ENCODE measurements around the gene PRR23E. TPM values are rescaled to one million over a fixed set of nuclear protein-coding genes. Genes with fewer than 3 reads are reported as not detected.

The PRR23E gene
- total and polyA plus RNA-seq, 2 experiments from 2014 or later, result not detected

- H3K9me3 ChIP-seq (ENCODE audit: low read depth), result no peaks in the 10 kb centered on the region
- H3K27ac ChIP-seq, result no peak overlapping the region
- H3K4me3 ChIP-seq, result no peak overlapping the region
- no peaks in the 10 kb centered on the region for H3K4me1 ChIP-seq (ENCODE audit: low read depth)
- peaks cover 5% of the 10 kb centered on the region for H3K27me3 ChIP-seq
- no peak for TF ChIP-seq CTCF (IDR thresholded peaks at IDR 0.05; ENCODE audit: low read depth, low read length)
- no peak for DNase-seq (ENCODE audit: low read depth in 1 of 2, low spot score in 1 of 2)
- H3K36me3 ChIP-seq, result no peaks in the 10 kb centered on the region
Measured at GRCh38 chr3:127207727-127208482, 15.0 kb downstream of the PRR23E start.

- H3K36me3 ChIP-seq, result no peaks in the 10 kb centered on the region
- DNase-seq (ENCODE audit: low read depth in 1 of 2, low spot score in 1 of 2), result no peak
- H3K27me3 ChIP-seq, result peaks cover 5% of the 10 kb centered on the region
Measured at GRCh38 chr3:127208483-127209100, 15.7 kb downstream of the PRR23E start.

GRCh38 chr3:127209155-127209839, 16.4 kb downstream of the PRR23E start:
- Histone ChIP-seq H3K27me3 (peaks cover 5% of the 10 kb centered on the region), H3K4me1 (ENCODE audit: low read depth) (no peaks in the 10 kb centered on the region), H3K36me3 (no peaks in the 10 kb centered on the region), H3K9me3 (ENCODE audit: low read depth) (no peaks in the 10 kb centered on the region), H3K27ac (no peak overlapping the region), H3K4me3 (no peak overlapping the region)
- no peak for TF ChIP-seq CTCF (IDR thresholded peaks at IDR 0.05; ENCODE audit: low read depth, low read length)
- no peak for DNase-seq (ENCODE audit: low read depth in 1 of 2, low spot score in 1 of 2)

More at GRCh38 chr3:127208483-127209100, 15.7 kb downstream of the PRR23E start:
- Histone ChIP-seq H3K9me3 (ENCODE audit: low read depth) (no peaks in the 10 kb centered on the region), H3K27ac (no peak overlapping the region), H3K4me3 (no peak overlapping the region), H3K4me1 (ENCODE audit: low read depth) (no peaks in the 10 kb centered on the region)
- TF ChIP-seq CTCF (IDR thresholded peaks at IDR 0.05; ENCODE audit: low read depth, low read length), result no peak

- Histone ChIP-seq H3K9me3 (ENCODE audit: low read depth) (no peaks in the 10 kb centered on the region), H3K27ac (no peak overlapping the region), H3K4me3 (no peak overlapping the region), H3K4me1 (ENCODE audit: low read depth) (no peaks in the 10 kb centered on the region), H3K36me3 (no peaks in the 10 kb centered on the region), H3K27me3 (peaks cover 5% of the 10 kb centered on the region)
- DNase-seq (ENCODE audit: low read depth in 1 of 2, low spot score in 1 of 2), result no peak
- no peak for TF ChIP-seq CTCF (IDR thresholded peaks at IDR 0.05; ENCODE audit: low read depth, low read length)
Measured at GRCh38 chr3:127209840-127210653, 17.1 kb downstream of the PRR23E start.

- no peaks in the 10 kb centered on the region for H3K36me3 ChIP-seq
- H3K9me3 ChIP-seq (ENCODE audit: low read depth), result no peaks in the 10 kb centered on the region
- H3K27ac ChIP-seq, result no peak overlapping the region
- DNase-seq (ENCODE audit: low read depth in 1 of 2, low spot score in 1 of 2), result no peak
- no peak overlapping the region for H3K4me3 ChIP-seq
- peaks cover 5% of the 10 kb centered on the region for H3K27me3 ChIP-seq
- no peaks in the 10 kb centered on the region for H3K4me1 ChIP-seq (ENCODE audit: low read depth)
- no peak for TF ChIP-seq CTCF (IDR thresholded peaks at IDR 0.05; ENCODE audit: low read depth, low read length)
Measured at GRCh38 chr3:127210654-127210943, 17.7 kb downstream of the PRR23E start.
